HG03354 (cell line): ENCODE measurements around the gene NKIRAS2.
A peak's percentile ranks its signal among the peaks of the same experiment; 100 is the strongest.
"Not testable (repeated sequence)": the region's sequence is repeated elsewhere in the genome, so short reads cannot be mapped to it uniquely, and the experiment has no call there.

Experiments
- ATAC-seq: cut with Tn5 transposase; IDR thresholded peaks from one replicate; pipeline ENCODE4 v1.9.1; 2021; ENCODE audit warnings: mild to moderate bottlenecking; ENCODE audit not compliant: unreplicated experiment, poor library complexity, severe bottlenecking

NKIRAS2 gene

DNA sequence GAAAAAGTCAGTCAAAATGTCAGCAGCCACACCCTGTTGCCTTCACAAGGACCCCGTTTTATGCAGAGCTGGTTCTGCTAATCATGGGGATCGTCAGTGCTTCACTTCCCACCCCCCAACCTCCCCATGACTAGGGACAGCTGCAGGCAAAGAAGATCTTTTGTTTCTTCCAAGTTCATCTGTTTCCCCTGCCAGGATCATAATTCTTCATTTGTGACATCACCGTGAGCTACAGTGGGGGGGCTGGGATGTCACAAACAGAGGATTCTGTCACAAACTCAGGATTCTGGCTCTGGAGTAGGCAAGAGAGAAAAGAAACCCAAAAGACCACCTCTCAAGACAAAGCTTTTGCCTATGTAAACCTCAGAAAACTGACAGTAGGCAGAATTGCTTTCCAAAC is 27.3 kb upstream of the NKIRAS2 start:
- no peak for ATAC-seq

DNA sequence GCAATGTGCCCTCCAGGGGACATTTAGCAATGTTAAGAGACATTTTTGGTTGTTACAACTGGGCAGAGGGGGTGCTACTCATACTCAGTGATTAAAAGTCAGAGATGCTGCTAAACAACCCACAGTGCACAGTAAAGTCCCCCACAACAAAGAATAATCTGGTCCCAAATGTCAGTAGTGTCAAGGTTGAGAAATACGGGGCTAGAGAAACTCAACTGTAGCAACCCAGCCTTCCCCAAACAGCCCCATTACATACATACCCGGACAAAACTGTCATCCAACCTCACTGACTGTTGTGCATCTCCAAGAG is 23.1 kb upstream of the NKIRAS2 start:
- no peak for ATAC-seq

GRCh38 chr17:41998497-41998896 is 21.4 kb upstream of the NKIRAS2 start:
- no peak for ATAC-seq

GRCh38 chr17:42000413-42001133 is 19.3 kb upstream of the NKIRAS2 start:
- no peak for ATAC-seq

- no peak for ATAC-seq
These were observed 18.2 kb upstream of the NKIRAS2 start for GRCh38 chr17:42001729-42002128.

DNA sequence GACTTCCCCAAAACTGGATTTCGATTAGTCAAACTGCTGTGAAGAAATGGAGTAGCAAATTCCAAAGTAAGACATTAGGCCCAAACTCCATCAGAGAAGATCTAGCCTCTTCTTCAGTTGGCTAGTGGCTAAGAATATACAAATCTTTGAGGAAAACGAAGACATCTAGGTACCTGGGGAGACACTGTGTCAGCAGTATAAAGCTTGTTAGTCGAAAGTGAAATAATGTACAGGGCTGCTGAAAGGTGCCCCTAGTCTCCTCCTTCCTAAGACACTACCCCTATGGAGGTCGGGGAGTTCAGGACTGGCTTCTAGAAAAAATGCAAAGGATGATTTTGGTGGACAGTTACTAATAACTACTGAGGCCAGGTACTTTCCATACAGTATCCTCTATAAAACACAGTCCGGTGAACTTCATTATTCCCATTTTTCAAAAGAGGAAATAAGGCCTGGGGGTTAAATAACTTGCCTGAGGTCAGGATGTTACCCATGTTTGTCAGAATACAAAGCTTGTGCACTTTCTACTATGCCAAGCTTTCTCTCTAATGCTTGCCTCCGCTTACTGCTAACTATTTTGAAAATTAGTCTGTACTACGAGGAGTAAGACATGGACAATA is 17.6 kb upstream of the NKIRAS2 start:
- no peak for ATAC-seq

DNA sequence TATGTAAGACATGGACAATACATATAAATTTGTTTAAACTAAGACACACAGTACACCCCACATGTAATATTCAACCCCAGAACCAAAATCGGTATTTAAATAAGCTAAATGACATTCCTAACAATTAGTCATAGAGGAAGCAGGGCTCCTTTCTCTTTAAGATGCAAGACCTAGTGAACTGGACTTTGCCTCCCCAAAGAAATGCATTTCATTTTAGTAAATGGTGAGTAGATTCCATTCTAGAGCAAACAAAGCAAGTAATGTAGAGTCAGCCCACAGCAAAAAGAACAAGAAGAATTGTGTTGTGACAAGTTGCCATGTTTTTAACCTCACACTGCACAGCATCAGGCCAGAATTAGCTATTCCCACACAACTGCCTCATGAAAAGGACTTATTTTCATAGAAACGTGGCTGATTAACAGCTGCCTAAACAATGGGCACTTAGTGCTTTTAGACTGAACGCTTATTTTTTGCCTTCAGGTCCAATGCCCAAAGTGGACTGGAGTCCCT is 17.0 kb upstream of the NKIRAS2 start:
- no peak for ATAC-seq

- ATAC-seq, result no peak
These were observed 14.7 kb upstream of the NKIRAS2 start for GRCh38 chr17:42005166-42005565.

- ATAC-seq, result no peak
These were observed 10.7 kb upstream of the NKIRAS2 start for GRCh38 chr17:42009170-42009569.

DNA sequence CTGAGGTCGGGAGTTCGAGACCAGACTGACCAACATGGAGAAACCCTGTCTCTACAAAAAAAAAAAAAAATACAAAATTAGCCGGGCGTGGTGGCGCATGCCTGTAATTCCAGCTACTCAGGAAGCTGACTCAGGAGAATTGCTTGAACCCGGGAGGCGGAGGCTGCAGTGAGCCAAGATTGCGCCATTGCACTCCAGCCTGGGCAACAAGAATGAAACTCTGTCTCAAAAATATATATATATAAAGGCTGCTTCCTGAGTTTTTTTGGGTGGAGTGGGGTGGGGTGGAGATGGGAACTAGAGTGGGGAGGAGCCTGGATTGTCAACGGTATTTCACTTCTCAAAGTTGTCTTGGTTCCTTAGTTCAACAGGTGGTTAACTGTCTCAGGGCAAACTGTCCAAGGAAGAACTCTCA is 9.6 kb upstream of the NKIRAS2 start:
- ATAC-seq, result not testable (repeated sequence)

- no peak for ATAC-seq
These were observed 8.9 kb upstream of the NKIRAS2 start for GRCh38 chr17:42010898-42011516.

DNA sequence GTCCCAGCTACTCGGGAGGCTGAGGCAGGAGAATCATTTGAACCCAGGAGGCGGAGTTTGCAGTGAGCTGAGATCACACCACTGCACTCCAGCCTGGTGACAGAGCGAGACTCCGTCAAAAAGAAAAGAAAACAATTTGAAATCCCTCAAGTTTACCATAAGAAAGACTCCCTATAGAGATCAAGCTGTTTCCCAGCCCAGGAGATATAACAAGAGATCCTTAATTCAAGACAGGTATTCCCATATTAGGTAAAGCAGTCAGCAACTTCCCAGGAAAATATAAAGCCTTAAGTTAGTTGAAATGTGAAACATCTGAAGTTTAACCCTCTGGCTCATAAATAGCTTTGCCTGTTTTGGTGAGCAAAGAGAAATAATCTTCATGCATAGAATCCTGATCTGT is 7.5 kb upstream of the NKIRAS2 start:
- not testable (repeated sequence) for ATAC-seq

DNA sequence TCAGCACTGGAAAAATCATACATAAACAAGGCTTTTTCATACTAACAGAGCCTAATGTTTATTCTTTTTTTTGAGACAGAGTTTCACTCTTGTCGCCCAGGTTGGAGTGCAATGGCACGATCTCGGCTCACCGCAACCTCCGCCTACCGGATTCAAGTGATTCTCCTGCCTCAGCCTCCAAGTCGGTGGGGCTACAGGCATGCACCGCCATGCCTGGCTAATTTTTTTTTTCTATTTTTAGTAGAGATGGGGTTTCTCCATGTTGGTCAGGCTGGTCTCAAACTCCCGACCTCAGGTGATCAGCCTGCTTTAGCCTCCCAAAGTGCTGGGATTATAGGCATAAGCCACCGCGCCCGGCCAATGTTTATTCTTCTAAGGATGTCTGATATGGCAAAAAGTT is 6.2 kb upstream of the NKIRAS2 start:
- not testable (repeated sequence) for ATAC-seq

DNA sequence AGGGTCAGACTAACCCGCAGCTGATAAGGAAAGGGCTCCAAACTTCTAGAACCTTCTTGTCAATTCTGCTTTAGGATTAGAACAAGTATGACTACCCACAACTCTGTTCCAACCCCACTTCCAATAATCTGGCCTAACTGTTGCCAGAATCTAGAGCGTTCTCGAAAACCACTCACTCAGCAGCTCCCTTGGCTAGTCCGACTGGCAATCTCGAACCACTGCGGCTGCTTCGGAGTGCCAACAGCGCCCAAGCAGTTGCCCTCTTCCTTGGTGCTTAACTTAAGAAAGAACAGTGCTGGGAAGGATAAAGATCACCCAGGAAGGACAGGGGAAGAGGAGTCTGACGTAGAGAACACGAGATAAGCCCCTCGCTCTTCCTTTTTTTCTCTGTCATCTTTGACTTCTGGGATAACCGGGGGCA is 3.5 kb upstream of the NKIRAS2 start:
- ATAC-seq, result no peak

DNA sequence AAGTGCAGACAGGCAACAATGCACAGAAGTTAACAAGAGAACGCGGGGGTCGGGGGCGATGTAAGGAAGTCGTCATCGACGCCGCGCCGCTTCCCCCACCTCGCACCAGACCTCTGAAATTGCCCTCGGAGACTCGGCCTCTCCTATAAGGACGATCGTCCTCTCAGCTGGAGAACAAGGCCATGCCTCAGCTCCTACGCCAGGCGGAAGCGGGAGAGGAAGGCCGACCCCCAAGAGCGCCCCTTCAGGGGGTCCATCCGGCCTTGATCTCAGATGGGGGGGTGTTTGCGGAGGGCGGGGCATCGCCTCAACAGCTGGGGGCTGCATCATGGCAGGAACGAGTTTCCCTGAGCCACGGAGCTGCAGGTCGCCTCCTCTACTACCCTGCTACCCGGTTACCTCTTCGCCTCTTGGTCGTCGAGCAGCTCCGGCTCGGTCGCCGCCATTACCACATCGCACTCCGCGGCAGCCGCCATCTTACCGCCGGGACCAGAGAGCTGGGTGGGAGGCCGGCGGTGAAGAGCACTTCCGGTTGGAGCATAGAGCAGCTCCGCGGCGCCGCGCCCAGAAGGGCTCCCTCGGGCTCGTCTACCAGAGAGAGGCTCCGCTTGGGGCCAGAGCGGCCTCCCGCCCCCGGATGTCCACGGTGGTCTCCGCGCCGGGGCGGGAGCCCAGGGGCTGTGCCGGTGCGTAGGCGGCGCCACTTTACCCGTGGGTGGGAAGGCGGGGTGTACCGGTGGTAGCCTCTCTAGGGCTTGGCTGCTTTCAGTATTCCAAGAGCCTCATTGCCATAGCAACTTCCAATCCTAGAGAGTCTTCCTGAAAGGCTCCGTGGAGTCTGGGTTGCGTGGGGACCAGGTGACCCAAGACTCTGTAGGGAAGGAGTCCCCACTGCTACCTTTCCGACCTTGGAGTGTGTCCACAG is 2.7 kb upstream of the NKIRAS2 start, which contains the start of gene DNAJC7:
DNAJC7 (minus strand) TSS at position 499 of the 925 bp plus-strand sequence; CDS start at position 476, 23 bp downstream.
- peak; percentile 82 for ATAC-seq

- peak; percentile 10 for ATAC-seq
These were observed 2.1 kb upstream of the NKIRAS2 start for GRCh38 chr17:42017866-42018200.

- ATAC-seq, result no peak
These were observed 1.6 kb upstream of the NKIRAS2 start for GRCh38 chr17:42018339-42018738.

- ATAC-seq, result no peak
These were observed 902 bp upstream of the NKIRAS2 start for GRCh38 chr17:42018988-42019387.

GRCh38 chr17:42020845-42021244 is 955 bp downstream of the NKIRAS2 start:
- ATAC-seq, result not testable (repeated sequence)
